Spleen (tissue), 11 donors: Measurements from ENCODE around the gene ETHE1. TPM values are rescaled to one million over a fixed set of nuclear protein-coding genes. Genes with fewer than 3 reads are reported as not detected.
A peak's percentile ranks its signal among the peaks of the same experiment; 100 is the strongest.

Source experiments
- DNase-seq: peaks from one replicate; pipeline ENCODE4 v3.0.0-alpha.2; 2020
- H3K27ac ChIP-seq, 8 donors: fragments of 200-600 bp; sonication (generic) in 7 of 8; 1 replicate in 4 of 8; 2 replicates in 4 of 8; pipeline versions ENCODE4 v1.5.0 to v1.8.0; 2016 to 2021; ENCODE audit warnings: inconsistent platforms in 4 of 8, mild to moderate bottlenecking in 4 of 8, moderate library complexity in 1 of 8
- H3K27me3 ChIP-seq, 7 donors: fragments of 200-600 bp; sonication (generic) in 6 of 7; replicated peaks in 1 of 7; 1 replicate in 4 of 7; 2 replicates in 3 of 7; pipeline versions ENCODE4 v1.5.0 to v1.8.0; 2016 to 2021; ENCODE audit warnings: inconsistent platforms in 3 of 7, mild to moderate bottlenecking in 1 of 7
- H3K36me3 ChIP-seq, 6 donors: fragments of 200-600 bp; sonication (generic) in 5 of 6; 1 replicate in 4 of 6; 2 replicates in 2 of 6; pipeline versions ENCODE4 v1.5.0 to v1.8.0; 2016 to 2021; ENCODE audit warnings: inconsistent platforms in 2 of 6
- H3K4me1 ChIP-seq, 6 donors: fragments of 200-600 bp; sonication (generic) in 5 of 6; 1 replicate in 3 of 6; 2 replicates in 3 of 6; pipeline versions ENCODE4 v1.5.0 to v1.8.0; 2016 to 2021; ENCODE audit warnings: inconsistent platforms in 3 of 6
- H3K4me3 ChIP-seq, 8 donors: fragments of 200-600 bp; sonication (generic) in 7 of 8; 1 replicate in 4 of 8; 2 replicates in 4 of 8; pipeline versions ENCODE4 v1.5.0 to v1.8.0; 2016 to 2021; ENCODE audit warnings: inconsistent platforms in 4 of 8, mild to moderate bottlenecking in 4 of 8, moderate library complexity in 2 of 8
- H3K9me3 ChIP-seq, 8 donors: fragments of 200-600 bp; sonication (generic) in 7 of 8; 1 replicate in 4 of 8; 2 replicates in 4 of 8; pipeline versions ENCODE4 v1.5.0 to v1.8.0; 2016 to 2021; ENCODE audit warnings: inconsistent platforms in 4 of 8
- POLR2A ChIP-seq, 3 donors: fragments of 450-650 bp; IDR thresholded peaks; one replicate each; pipeline ENCODE4 v1.5.1; 2017; ENCODE audit warnings: antibody characterized with exemption in 3 of 3, mild to moderate bottlenecking in 1 of 3
- POLR2AphosphoS5 ChIP-seq, 3 donors: sonication (generic); formaldehyde crosslinking; IDR thresholded peaks; one replicate each; pipeline ENCODE4 v1.5.1; 2017; ENCODE audit warnings: antibody characterized with exemption in 3 of 3
- WGBS, 5 donors: extraction: QIAGEN DNeasy Blood & Tissue Kit in 3 of 5; methylation state at CpG; one replicate each; pipeline versions ENCODE4 v1.1.5 to v1.1.7; 2013 to 2018; 5-methylcytosine and 5-hydroxymethylcytosine counted together
- intact Hi-C: fragments of 100-400 bp; cut with DNase I; formaldehyde crosslinking; loops from one replicate; pipeline ENCODE4 v1.15.0; 2023; ENCODE audit warnings: low total_unique reads
- polyA plus RNA-seq, 3 donors: library from polyadenylated mRNA; stranded (reverse); fragments of 200-250 nt; gene quantifications; one replicate each; pipeline ENCODE4 v1.2.1, GENCODE V29; 2013
- total RNA-seq, 7 donors: library from RNA; depleted of rRNA in 3 of 7; stranded (reverse); fragments of >200 nt in 3 of 7; fragmentation: NEBNext Ultra II Directional in 4 of 7; extraction: Animal tissue kit (Norgen Biotek cat#: 25700) in 4 of 7; gene quantifications; one replicate each; pipeline versions ENCODE4 v1.1.0 to v1.2.1, GENCODE V29; 2016 to 2021
- TF ChIP-seq, protein P1 (sequence below), 11 experiments: fragments of 200-600 bp in 7 of 11; fragments of 450-650 bp in 4 of 11; sonication (generic) in 4 of 11; IDR thresholded peaks in 8 of 11; conservative IDR thresholded peaks in 3 of 11; 1 replicate in 7 of 11; 2 replicates in 4 of 11; pipeline versions ENCODE4 v1.4.0 to v1.8.0; 2016 to 2021; ENCODE audit warnings: antibody characterized with exemption in 11 of 11, inconsistent platforms in 4 of 11, mild to moderate bottlenecking in 1 of 11
- donor health status: healthy with polysubstance abuse.
- donor health status: DM: no; HTN: no; CAD: no; lungs with moderate emphysema.
- donor health status: DM: no; HTN: no; CAD: no.
- donor health status: Bipolar disorder and iron deficiency.
- donor health status: healthy.
- donor health status: DM: no; HTN: no; CAD: no.
- donor health status: DM: yes; HTN: yes; CAD: no.

The ETHE1 gene
- total and polyA plus RNA-seq, 10 donors: 20.2 to 53.4 (median 34.9) TPM

- peaks cover 0 to 24% (median 7%) of the 10 kb centered on the region in 6 donors for H3K4me1 ChIP-seq
- no peaks in the 10 kb centered on the region for H3K27me3 ChIP-seq
- H3K36me3 ChIP-seq: peaks cover 0 to 100% (median 51%) of the 10 kb centered on the region in 6 donors
- H3K9me3 ChIP-seq: no peaks in the 10 kb centered on the region
- TF ChIP-seq POLR2A (IDR thresholded peaks at IDR 0.05): no peak
- TF ChIP-seq POLR2AphosphoS5 (IDR thresholded peaks at IDR 0.05): no peak
- TF ChIP-seq, protein P1, sequence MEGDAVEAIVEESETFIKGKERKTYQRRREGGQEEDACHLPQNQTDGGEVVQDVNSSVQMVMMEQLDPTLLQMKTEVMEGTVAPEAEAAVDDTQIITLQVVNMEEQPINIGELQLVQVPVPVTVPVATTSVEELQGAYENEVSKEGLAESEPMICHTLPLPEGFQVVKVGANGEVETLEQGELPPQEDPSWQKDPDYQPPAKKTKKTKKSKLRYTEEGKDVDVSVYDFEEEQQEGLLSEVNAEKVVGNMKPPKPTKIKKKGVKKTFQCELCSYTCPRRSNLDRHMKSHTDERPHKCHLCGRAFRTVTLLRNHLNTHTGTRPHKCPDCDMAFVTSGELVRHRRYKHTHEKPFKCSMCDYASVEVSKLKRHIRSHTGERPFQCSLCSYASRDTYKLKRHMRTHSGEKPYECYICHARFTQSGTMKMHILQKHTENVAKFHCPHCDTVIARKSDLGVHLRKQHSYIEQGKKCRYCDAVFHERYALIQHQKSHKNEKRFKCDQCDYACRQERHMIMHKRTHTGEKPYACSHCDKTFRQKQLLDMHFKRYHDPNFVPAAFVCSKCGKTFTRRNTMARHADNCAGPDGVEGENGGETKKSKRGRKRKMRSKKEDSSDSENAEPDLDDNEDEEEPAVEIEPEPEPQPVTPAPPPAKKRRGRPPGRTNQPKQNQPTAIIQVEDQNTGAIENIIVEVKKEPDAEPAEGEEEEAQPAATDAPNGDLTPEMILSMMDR (IDR thresholded peaks at IDR 0.05 in 8 of 11, conservative IDR thresholded peaks at IDR 0.05 in 3 of 11): no peak
- WGBS, 5 donors: 96 to 98% (median 97%) methylated on average over 15 of the region's 15 CpGs
- peak; percentile 56 for DNase-seq
- H3K4me3 ChIP-seq: no peak overlapping the region
- intact Hi-C loops: no loop called here
- H3K27ac ChIP-seq: no peak overlapping the region
Observed at GRCh38 chr19:43554317-43554895, 27.4 kb upstream of the ETHE1 start.

GRCh38 chr19:43553656-43554055 lies 26.7 kb upstream of the ETHE1 start:
- peaks cover 0 to 24% (median 7%) of the 10 kb centered on the region in 6 donors for H3K4me1 ChIP-seq
- TF ChIP-seq, protein P1 (IDR thresholded peaks at IDR 0.05 in 8 of 11, conservative IDR thresholded peaks at IDR 0.05 in 3 of 11): no peak
- TF ChIP-seq POLR2A (IDR thresholded peaks at IDR 0.05): no peak
- TF ChIP-seq POLR2AphosphoS5 (IDR thresholded peaks at IDR 0.05): no peak
- whole genome bisulfite sequencing, 5 donors: 58 to 97% (median 85%) methylated on average over 3 to 4 of the region's 4 CpGs
- no peaks in the 10 kb centered on the region for H3K9me3 ChIP-seq
- no peaks in the 10 kb centered on the region for H3K27me3 ChIP-seq
- peaks cover 0 to 100% (median 55%) of the 10 kb centered on the region in 6 donors for H3K36me3 ChIP-seq
- H3K27ac ChIP-seq: no peak overlapping the region
- intact Hi-C loops: no loop called here
- no peak overlapping the region for H3K4me3 ChIP-seq
- peak; percentile 12 for DNase-seq

DNA sequence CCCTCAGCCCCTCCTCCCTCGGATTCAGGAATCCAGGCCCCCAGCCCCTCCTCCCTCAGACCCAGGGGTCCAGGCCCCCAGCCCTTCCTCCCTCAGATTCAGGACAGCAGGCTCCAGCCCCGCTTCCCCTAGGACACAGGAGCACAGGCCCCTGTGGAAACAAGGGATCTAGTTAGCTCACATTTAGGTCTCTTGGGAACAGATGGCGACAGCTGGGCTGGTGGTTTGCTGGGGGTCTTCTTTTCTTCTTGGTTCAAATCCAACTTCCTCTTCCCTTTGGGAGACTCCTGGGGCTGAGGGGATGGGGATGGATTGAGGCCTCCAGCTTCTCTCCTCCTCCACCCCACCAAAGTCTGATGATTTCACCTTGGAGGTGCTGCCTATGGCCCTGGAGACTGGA lies 25.6 kb upstream of the ETHE1 start:
- Histone ChIP-seq H3K36me3 (peaks cover 0 to 96% (median 48%) of the 10 kb centered on the region in 6 donors), H3K4me3 (no peak overlapping the region), H3K27ac (no peak overlapping the region), H3K9me3 (no peaks in the 10 kb centered on the region), H3K27me3 (no peaks in the 10 kb centered on the region), H3K4me1 (peaks cover 0 to 16% (median 7%) of the 10 kb centered on the region in 6 donors)
- 57 to 100% (median 84%) methylated on average over 3 of the region's 3 CpGs for WGBS, 5 donors
- TF ChIP-seq, protein P1 (IDR thresholded peaks at IDR 0.05 in 8 of 11, conservative IDR thresholded peaks at IDR 0.05 in 3 of 11): no peak
- TF ChIP-seq POLR2A (IDR thresholded peaks at IDR 0.05) (no peak), POLR2AphosphoS5 (IDR thresholded peaks at IDR 0.05) (no peak)
- intact Hi-C loops: no loop called here
- peak; percentile 20 for DNase-seq

DNA sequence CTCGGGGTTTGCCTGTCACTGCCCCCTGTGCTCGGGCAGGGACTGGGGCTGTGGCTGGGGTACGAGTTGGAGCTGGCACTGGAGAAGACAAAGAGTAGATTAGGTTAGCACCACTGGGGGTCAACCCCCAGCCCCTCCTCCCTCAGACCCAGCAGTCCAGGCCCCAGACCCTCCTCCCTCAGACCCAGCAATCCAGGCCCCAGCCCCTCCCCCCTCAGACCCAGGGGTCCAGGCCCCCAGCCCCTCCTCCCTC lies 25.1 kb upstream of the ETHE1 start:
- H3K4me1 ChIP-seq: peaks cover 0 to 16% (median 7%) of the 10 kb centered on the region in 6 donors
- H3K9me3 ChIP-seq: no peaks in the 10 kb centered on the region
- DNase-seq: no peak
- H3K4me3 ChIP-seq: no peak overlapping the region
- WGBS, 5 donors: 86 to 100% (median 94%) methylated on average over 2 to 3 of the region's 3 CpGs
- intact Hi-C loops: no loop called here
- H3K27ac ChIP-seq: no peak overlapping the region
- TF ChIP-seq POLR2AphosphoS5 (IDR thresholded peaks at IDR 0.05) (no peak), POLR2A (IDR thresholded peaks at IDR 0.05) (no peak)
- TF ChIP-seq, protein P1 (IDR thresholded peaks at IDR 0.05 in 8 of 11, conservative IDR thresholded peaks at IDR 0.05 in 3 of 11): no peak
- peaks cover 0 to 96% (median 45%) of the 10 kb centered on the region in 6 donors for H3K36me3 ChIP-seq
- no peaks in the 10 kb centered on the region for H3K27me3 ChIP-seq
